ENCODE data around the gene BCAM. TPM values are rescaled to one million over a fixed set of nuclear protein-coding genes. Genes with fewer than 3 reads are reported as not detected.

The BCAM gene
- total RNA-seq, 1 donor from 2014 or later: 355 TPM

GRCh38 chr19:44811122-44811419 is 2.2 kb downstream of the BCAM start:
- H3K4me3 Mint-ChIP-seq: peak overlapping the region; percentile 80
- no peaks in the 10 kb centered on the region for H3K27me3 Mint-ChIP-seq (ENCODE audit: low read depth)
- H3K4me1 Mint-ChIP-seq: peaks cover 41% of the 10 kb centered on the region
- peaks cover 25% of the 10 kb centered on the region for H3K36me3 Mint-ChIP-seq
- DNase-seq (ENCODE audit: low spot score in 2 of 2, unreplicated experiment in 2 of 2): no peak
- no peaks in the 10 kb centered on the region for H3K9me3 Mint-ChIP-seq
- TF ChIP-seq CTCF (IDR thresholded peaks at IDR 0.05; ENCODE audit: unreplicated experiment): no peak
- peak overlapping the region; percentile 66 for H3K27ac Mint-ChIP-seq

GRCh38 chr19:44812142-44812718 is 3.3 kb downstream of the BCAM start:
- no peak for DNase-seq (ENCODE audit: low spot score in 2 of 2, unreplicated experiment in 2 of 2)
- H3K4me3 Mint-ChIP-seq: no peak overlapping the region
- H3K36me3 Mint-ChIP-seq: peaks cover 30% of the 10 kb centered on the region
- no peaks in the 10 kb centered on the region for H3K9me3 Mint-ChIP-seq
- no peak overlapping the region for H3K27ac Mint-ChIP-seq
- no peaks in the 10 kb centered on the region for H3K27me3 Mint-ChIP-seq (ENCODE audit: low read depth)
- H3K4me1 Mint-ChIP-seq: peaks cover 33% of the 10 kb centered on the region
- no peak for TF ChIP-seq CTCF (IDR thresholded peaks at IDR 0.05; ENCODE audit: unreplicated experiment)

- H3K4me1 Mint-ChIP-seq: peaks cover 24% of the 10 kb centered on the region
- H3K4me3 Mint-ChIP-seq: no peak overlapping the region
- DNase-seq (ENCODE audit: low spot score in 2 of 2, unreplicated experiment in 2 of 2): no peak
- peak overlapping the region; percentile 19 for H3K27ac Mint-ChIP-seq
- peaks cover 33% of the 10 kb centered on the region for H3K36me3 Mint-ChIP-seq
- no peak for TF ChIP-seq CTCF (IDR thresholded peaks at IDR 0.05; ENCODE audit: unreplicated experiment)
- no peaks in the 10 kb centered on the region for H3K27me3 Mint-ChIP-seq (ENCODE audit: low read depth)
- H3K9me3 Mint-ChIP-seq: no peaks in the 10 kb centered on the region
These were observed 4.4 kb downstream of the BCAM start for GRCh38 chr19:44813070-44813840.

DNA sequence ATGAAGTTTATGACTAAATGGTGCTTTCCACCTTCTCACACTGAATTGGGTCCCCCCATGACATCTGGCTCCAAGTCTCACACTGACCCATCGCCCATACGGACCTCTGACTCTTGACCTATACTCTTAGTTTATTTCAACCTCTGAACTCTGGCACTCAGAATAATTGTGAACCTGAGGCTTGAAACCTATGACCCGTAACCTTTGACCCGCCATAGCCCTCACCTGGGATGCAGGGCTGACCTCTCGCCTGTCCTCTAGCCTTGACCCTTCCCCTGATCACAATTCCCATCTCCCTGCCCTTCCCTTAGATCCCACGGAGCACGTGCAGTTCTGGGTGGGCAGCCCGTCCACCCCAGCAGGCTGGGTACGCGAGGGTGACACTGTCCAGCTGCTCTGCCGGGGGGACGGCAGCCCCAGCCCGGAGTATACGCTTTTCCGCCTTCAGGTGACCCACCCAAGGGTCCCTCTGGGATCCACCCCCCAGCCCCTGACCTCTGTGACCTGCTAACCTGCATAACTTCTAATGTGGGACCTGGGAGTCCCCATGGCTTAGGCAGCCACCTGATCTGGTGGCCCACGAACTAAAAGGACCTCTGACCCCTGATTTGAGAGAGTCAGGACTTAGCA is 5.1 kb downstream of the BCAM start:
- no peak for DNase-seq (ENCODE audit: low spot score in 2 of 2, unreplicated experiment in 2 of 2)
- Mint-ChIP-seq H3K4me3 (no peak overlapping the region), H3K4me1 (peaks cover 20% of the 10 kb centered on the region), H3K9me3 (no peaks in the 10 kb centered on the region), H3K27ac (peak overlapping the region; percentile 19), H3K27me3 (ENCODE audit: low read depth) (no peaks in the 10 kb centered on the region), H3K36me3 (peaks cover 35% of the 10 kb centered on the region)
- TF ChIP-seq CTCF (IDR thresholded peaks at IDR 0.05; ENCODE audit: unreplicated experiment): no peak

GRCh38 chr19:44814517-44814916 is 5.6 kb downstream of the BCAM start:
- no peak for TF ChIP-seq CTCF (IDR thresholded peaks at IDR 0.05; ENCODE audit: unreplicated experiment)
- Mint-ChIP-seq H3K36me3 (peaks cover 37% of the 10 kb centered on the region), H3K4me3 (no peak overlapping the region), H3K27me3 (ENCODE audit: low read depth) (no peaks in the 10 kb centered on the region), H3K9me3 (no peaks in the 10 kb centered on the region), H3K4me1 (peaks cover 15% of the 10 kb centered on the region), H3K27ac (no peak overlapping the region)
- no peak for DNase-seq (ENCODE audit: low spot score in 2 of 2, unreplicated experiment in 2 of 2)
